Measurements from ENCODE around the gene ADORA2A. TPM values are rescaled to one million over a fixed set of nuclear protein-coding genes. Genes with fewer than 3 reads are reported as not detected.

ADORA2A gene
- total and polyA plus RNA-seq, 2 of the 8 experiments (the other 6 are each of a cell fraction or from before 2014, with no cell fraction given), result 7.1 to 20.3 TPM

- TF ChIP-seq TAF7 (optimal IDR thresholded peaks at IDR 0.05; ENCODE audit: borderline replicate concordance, low read depth, low read length), result no peak
Measured at GRCh38 chr22:24481641-24482040, 54.2 kb downstream of the ADORA2A start (continued).
